Calu3 (cell line): ENCODE measurements around the gene HNRNPC. TPM values are rescaled to one million over a fixed set of nuclear protein-coding genes. Genes with fewer than 3 reads are reported as not detected.
"Not testable (repeated sequence)": the region's sequence is repeated elsewhere in the genome, so short reads cannot be mapped to it uniquely, and the experiment has no call there.

Experiments used
- BruUV-seq: library from RNA; stranded (reverse); fragments of 400-500 nt; replicated peaks from 2 replicates; lab custom pipeline; 2021; lab: Mats Ljungman, UMichigan
- CTCF ChIA-PET: fragments of 300-600 bp; sonication (Branson Sonifier 250); formaldehyde crosslinking; loops from one replicate; lab custom pipeline; 2022; ENCODE audit warnings: antibody characterized with exemption; lab: Charles Lee
- DNase-seq: peaks from one replicate; pipeline ENCODE4 v3.0.0; 2022
- H3K27ac Mint-ChIP-seq: one replicate; pipeline ENCODE4 v1.8.0; 2022; ENCODE audit warnings: mixed read lengths; ENCODE audit not compliant: unreplicated experiment
- H3K27me3 Mint-ChIP-seq: one replicate; pipeline ENCODE4 v1.8.0; 2022; ENCODE audit warnings: mixed read lengths; ENCODE audit not compliant: unreplicated experiment
- H3K36me3 Mint-ChIP-seq: one replicate; pipeline ENCODE4 v1.8.0; 2022; ENCODE audit warnings: mild to moderate bottlenecking, moderate library complexity, mixed read lengths; ENCODE audit not compliant: insufficient read depth, unreplicated experiment
- H3K4me1 Mint-ChIP-seq: one replicate; pipeline ENCODE4 v1.8.0; 2022; ENCODE audit warnings: mild to moderate bottlenecking, low read depth, mixed read lengths; ENCODE audit not compliant: unreplicated experiment
- H3K4me3 Mint-ChIP-seq: one replicate; pipeline ENCODE4 v1.8.0; 2022; ENCODE audit warnings: mild to moderate bottlenecking, low read depth, moderate library complexity, mixed read lengths; ENCODE audit not compliant: unreplicated experiment
- H3K9me3 Mint-ChIP-seq: one replicate; pipeline ENCODE4 v1.8.0; 2022; ENCODE audit warnings: low read depth, mixed read lengths; ENCODE audit not compliant: unreplicated experiment
- intact Hi-C: fragments of 100-400 bp; cut with micrococcal nuclease; formaldehyde crosslinking; loops from one replicate; pipeline ENCODE4 v1.10.0; 2022; ENCODE audit not compliant: unreplicated experiment
- total RNA-seq: library from RNA; stranded (reverse); gene quantifications from 2 replicates; pipeline ENCODE4 v1.2.3, GENCODE V29; 2022
- TF ChIP-seq, protein P1 (sequence below): fragments of 200-600 bp; IDR thresholded peaks from one replicate; pipeline ENCODE4 v1.8.0; 2022; ENCODE audit warnings: antibody characterized with exemption; ENCODE audit not compliant: unreplicated experiment

The HNRNPC gene
- total RNA-seq, 1 experiment from 2014 or later: 476 TPM

GRCh38 chr14:21299562-21300130, 30.4 kb upstream of the HNRNPC start:
- BruUV-seq: no TSS peak
- intact Hi-C loops: no loop called here
- CTCF ChIA-PET: interaction anchor here (0.6 to 1.1 kb wide), 3 partner anchors 9 to 26 kb away, joined by 5 to 12 read pairs (median 12); no protein-coding TSS in a partner anchor
- Mint-ChIP-seq H3K9me3 (no peaks in the 10 kb centered on the region), H3K27ac (no peak overlapping the region), H3K4me3 (no peak overlapping the region), H3K36me3 (no peaks in the 10 kb centered on the region), H3K27me3 (no peaks in the 10 kb centered on the region), H3K4me1 (no peaks in the 10 kb centered on the region)
- TF ChIP-seq, protein P1, sequence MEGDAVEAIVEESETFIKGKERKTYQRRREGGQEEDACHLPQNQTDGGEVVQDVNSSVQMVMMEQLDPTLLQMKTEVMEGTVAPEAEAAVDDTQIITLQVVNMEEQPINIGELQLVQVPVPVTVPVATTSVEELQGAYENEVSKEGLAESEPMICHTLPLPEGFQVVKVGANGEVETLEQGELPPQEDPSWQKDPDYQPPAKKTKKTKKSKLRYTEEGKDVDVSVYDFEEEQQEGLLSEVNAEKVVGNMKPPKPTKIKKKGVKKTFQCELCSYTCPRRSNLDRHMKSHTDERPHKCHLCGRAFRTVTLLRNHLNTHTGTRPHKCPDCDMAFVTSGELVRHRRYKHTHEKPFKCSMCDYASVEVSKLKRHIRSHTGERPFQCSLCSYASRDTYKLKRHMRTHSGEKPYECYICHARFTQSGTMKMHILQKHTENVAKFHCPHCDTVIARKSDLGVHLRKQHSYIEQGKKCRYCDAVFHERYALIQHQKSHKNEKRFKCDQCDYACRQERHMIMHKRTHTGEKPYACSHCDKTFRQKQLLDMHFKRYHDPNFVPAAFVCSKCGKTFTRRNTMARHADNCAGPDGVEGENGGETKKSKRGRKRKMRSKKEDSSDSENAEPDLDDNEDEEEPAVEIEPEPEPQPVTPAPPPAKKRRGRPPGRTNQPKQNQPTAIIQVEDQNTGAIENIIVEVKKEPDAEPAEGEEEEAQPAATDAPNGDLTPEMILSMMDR: no peak
- DNase-seq: no peak

DNA sequence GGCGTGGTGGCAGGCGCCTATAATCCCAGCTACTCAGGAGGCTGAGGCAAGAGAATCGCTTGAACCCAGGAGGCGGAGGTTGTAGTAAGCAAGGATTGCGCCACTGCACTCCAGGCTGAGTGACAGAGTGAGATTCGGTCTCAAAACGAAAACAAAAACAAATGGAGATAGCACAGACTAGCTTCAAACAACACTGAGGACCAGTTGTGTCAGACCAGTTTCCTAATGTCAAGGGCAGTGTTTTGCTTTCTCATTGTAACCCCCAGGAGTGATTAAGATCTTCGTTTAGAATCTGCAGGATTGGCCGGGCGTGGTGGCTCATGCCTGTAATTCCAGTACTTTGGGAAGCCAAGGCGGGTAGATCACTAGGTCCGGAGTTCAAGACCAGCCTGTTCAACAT, 29.1 kb upstream of the HNRNPC start:
- Mint-ChIP-seq H3K9me3 (no peaks in the 10 kb centered on the region), H3K27me3 (no peaks in the 10 kb centered on the region), H3K36me3 (no peaks in the 10 kb centered on the region), H3K4me3 (no peak overlapping the region), H3K27ac (no peak overlapping the region), H3K4me1 (no peaks in the 10 kb centered on the region)
- TF ChIP-seq, protein P1: no peak
- DNase-seq: no peak
- intact Hi-C loops: no loop called here
- no TSS peak for BruUV-seq
- CTCF ChIA-PET: interaction anchor here (0.7 kb wide), 1 partner anchor 178 kb away, joined by 5 read pairs; no protein-coding TSS in a partner anchor

- H3K4me3 Mint-ChIP-seq, intact Hi-C loops, H3K4me1 Mint-ChIP-seq, H3K9me3 Mint-ChIP-seq, H3K27ac Mint-ChIP-seq, H3K36me3 Mint-ChIP-seq, BruUV-seq, H3K27me3 Mint-ChIP-seq, DNase-seq: not testable (repeated sequence)
- CTCF ChIA-PET: interaction anchor here (0.7 kb wide), 2 partner anchors 31 to 323 kb away, joined by 3 to 4 read pairs; no protein-coding TSS in a partner anchor
Measured at GRCh38 chr14:21294026-21294425, 24.8 kb upstream of the HNRNPC start.

GRCh38 chr14:21287168-21287567, 17.9 kb upstream of the HNRNPC start:
- intact Hi-C loops: no loop called here
- no peak overlapping the region for H3K4me3 Mint-ChIP-seq

GRCh38 chr14:21286516-21286915, 17.3 kb upstream of the HNRNPC start:
- H3K9me3 Mint-ChIP-seq, H3K4me1 Mint-ChIP-seq, H3K27ac Mint-ChIP-seq, H3K27me3 Mint-ChIP-seq, H3K36me3 Mint-ChIP-seq, H3K4me3 Mint-ChIP-seq, CTCF ChIA-PET, DNase-seq, intact Hi-C loops, BruUV-seq: not testable (repeated sequence)

More at GRCh38 chr14:21287168-21287567, 17.9 kb upstream of the HNRNPC start:
- no TSS peak for BruUV-seq
- CTCF ChIA-PET: no interaction called here
- Mint-ChIP-seq H3K9me3 (no peaks in the 10 kb centered on the region), H3K4me1 (no peaks in the 10 kb centered on the region), H3K27ac (no peak overlapping the region), H3K36me3 (no peaks in the 10 kb centered on the region), H3K27me3 (peaks cover 10% of the 10 kb centered on the region)
- TF ChIP-seq, protein P1: no peak
- DNase-seq: no peak

DNA sequence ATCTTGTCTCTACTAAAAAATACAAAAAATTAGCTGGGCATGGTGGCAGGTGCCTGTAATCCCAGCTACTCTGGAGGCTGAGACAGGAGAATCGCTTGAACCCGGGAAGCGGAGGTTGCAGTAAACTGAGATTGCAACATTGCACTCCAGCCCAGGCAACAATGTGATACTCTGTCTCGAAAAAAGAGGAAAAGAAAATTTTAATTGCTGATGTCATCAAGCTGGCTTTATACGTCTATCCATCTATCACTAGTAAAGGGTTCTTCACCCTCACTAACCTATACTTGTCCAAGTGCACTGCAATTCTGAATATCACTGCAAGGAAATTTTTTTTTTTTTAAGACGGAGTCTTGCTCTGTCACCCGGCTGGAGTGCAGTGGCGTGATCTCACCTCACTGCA, 12.7 kb upstream of the HNRNPC start:
- BruUV-seq, H3K27me3 Mint-ChIP-seq, H3K4me1 Mint-ChIP-seq, intact Hi-C loops, H3K9me3 Mint-ChIP-seq, DNase-seq, H3K27ac Mint-ChIP-seq, H3K36me3 Mint-ChIP-seq, H3K4me3 Mint-ChIP-seq, CTCF ChIA-PET: not testable (repeated sequence)
